Thyroid gland (tissue), 4 donors: ENCODE results near the gene CNDP2.

ENCODE experiments used
- POLR2A ChIP-seq, 2 donors: fragments of 450-650 bp; IDR thresholded peaks; one replicate each; pipeline ENCODE4 v1.6.1; 2017; ENCODE audit warnings: antibody characterized with exemption in 2 of 2, mild to moderate bottlenecking in 2 of 2, moderate library complexity in 1 of 2
- TF ChIP-seq, protein P1 (sequence below), 6 experiments: fragments of 200-600 bp in 3 of 6; fragments of 450-650 bp in 3 of 6; sonication (generic) in 3 of 6; IDR thresholded peaks; one replicate each; pipeline ENCODE4 v1.5.1; 2016 to 2019; ENCODE audit warnings: antibody characterized with exemption in 6 of 6, mild to moderate bottlenecking in 2 of 6, inconsistent platforms in 1 of 6, moderate library complexity in 1 of 6

DNA sequence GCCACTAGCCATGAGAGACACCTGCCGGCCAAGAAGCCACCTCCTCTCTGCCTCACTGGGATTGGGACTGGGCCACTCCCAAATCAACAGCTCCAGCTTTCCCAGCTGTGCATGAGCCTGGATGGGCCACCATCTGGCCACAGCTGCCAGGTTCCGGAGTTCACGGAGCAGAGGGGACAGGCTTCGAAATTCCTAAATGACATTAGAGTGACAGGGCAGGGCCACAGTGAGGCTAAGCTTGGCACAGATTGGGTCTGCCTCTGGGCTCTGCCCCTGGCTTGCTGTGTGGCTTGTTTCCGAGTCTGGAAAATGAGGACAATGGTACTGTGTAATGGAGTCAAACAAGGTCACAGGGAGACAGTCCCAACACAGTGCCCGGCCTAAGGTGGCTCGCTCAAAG is 45.5 kb upstream of the CNDP2 start:
- TF ChIP-seq POLR2A (IDR thresholded peaks at IDR 0.05), result no peak
- TF ChIP-seq, protein P1, sequence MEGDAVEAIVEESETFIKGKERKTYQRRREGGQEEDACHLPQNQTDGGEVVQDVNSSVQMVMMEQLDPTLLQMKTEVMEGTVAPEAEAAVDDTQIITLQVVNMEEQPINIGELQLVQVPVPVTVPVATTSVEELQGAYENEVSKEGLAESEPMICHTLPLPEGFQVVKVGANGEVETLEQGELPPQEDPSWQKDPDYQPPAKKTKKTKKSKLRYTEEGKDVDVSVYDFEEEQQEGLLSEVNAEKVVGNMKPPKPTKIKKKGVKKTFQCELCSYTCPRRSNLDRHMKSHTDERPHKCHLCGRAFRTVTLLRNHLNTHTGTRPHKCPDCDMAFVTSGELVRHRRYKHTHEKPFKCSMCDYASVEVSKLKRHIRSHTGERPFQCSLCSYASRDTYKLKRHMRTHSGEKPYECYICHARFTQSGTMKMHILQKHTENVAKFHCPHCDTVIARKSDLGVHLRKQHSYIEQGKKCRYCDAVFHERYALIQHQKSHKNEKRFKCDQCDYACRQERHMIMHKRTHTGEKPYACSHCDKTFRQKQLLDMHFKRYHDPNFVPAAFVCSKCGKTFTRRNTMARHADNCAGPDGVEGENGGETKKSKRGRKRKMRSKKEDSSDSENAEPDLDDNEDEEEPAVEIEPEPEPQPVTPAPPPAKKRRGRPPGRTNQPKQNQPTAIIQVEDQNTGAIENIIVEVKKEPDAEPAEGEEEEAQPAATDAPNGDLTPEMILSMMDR (IDR thresholded peaks at IDR 0.05), result no peak
